KBM-7 (cell line): ENCODE measurements around the gene ERVV-1.
"Not testable (repeated sequence)": the region's sequence is repeated elsewhere in the genome, so short reads cannot be mapped to it uniquely, and the experiment has no call there.

Experiments
- DNase-seq: peaks from one replicate; pipeline ENCODE4 v3.0.0-alpha.2; 2015
- in situ Hi-C: fragments of 300-500 bp; cut with MboI; formaldehyde crosslinking; loops from 2 replicates; pipeline ENCODE4 v1.14.3; 2020; ENCODE audit warnings: low sequenced_read_pairs, low pct_unique_long_range_greater_than_20kb, mixed read lengths

ERVV-1 gene

GRCh38 chr19:53013621-53014020, at the start of gene ERVV-1:
ERVV-1 (plus strand) TSS chr19:53013921; CDS start chr19:53014091, 170 bp downstream.
- in situ Hi-C loops = no loop called here
- DNase-seq = no peak

DNA sequence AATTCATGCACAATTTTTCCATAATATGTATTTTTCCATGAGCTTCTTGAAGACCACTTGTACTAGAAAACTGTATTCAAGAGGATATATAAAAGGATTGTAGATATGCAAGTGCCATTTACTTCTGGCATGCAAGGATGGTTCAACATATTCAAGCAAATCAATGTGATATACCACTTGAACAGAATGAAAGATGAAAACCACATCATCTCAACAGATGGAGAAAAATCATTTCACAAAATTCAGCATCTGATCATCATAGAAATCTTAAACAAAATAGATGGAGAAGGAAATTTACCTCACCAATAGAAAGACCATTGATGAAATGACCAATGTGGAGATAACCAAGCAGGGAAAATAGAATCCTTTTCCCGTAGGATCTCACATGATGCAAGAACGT, 45.9 kb upstream of the ERVV-1 start:
- in situ Hi-C loops = no loop called here
- no peak for DNase-seq

- in situ Hi-C loops = no loop called here
- DNase-seq = no peak
Observed at GRCh38 chr19:52981329-52981728, 32.4 kb upstream of the ERVV-1 start.

GRCh38 chr19:52983167-52983566, 30.6 kb upstream of the ERVV-1 start:
- in situ Hi-C loops, DNase-seq: not testable (repeated sequence)

GRCh38 chr19:52987221-52987620, 26.5 kb upstream of the ERVV-1 start:
- no peak for DNase-seq
- in situ Hi-C loops = no loop called here

DNA sequence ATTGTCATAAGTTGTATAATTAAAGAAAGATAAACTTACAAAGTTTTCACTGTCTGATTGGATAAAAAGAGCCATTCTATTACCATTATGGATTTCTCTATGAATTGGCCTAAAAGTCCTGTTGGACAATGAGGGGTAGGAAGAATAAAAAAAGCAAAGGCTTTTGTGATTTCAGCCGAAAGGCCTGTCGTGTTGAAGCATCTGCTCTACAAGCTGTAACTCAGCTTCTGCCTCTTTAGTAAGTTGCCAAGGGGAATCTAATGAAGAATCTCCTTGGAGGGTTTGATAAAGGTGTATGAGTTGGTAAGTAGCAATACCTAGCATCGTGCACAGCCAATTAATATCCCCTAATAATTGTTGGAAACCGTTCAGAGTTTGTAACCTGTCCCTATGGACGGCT, 25.2 kb upstream of the ERVV-1 start:
- in situ Hi-C loops = no loop called here
- DNase-seq = no peak

GRCh38 chr19:52990759-52991418, 22.8 kb upstream of the ERVV-1 start:
- in situ Hi-C loops = no loop called here
- peak; percentile 15 for DNase-seq

DNA sequence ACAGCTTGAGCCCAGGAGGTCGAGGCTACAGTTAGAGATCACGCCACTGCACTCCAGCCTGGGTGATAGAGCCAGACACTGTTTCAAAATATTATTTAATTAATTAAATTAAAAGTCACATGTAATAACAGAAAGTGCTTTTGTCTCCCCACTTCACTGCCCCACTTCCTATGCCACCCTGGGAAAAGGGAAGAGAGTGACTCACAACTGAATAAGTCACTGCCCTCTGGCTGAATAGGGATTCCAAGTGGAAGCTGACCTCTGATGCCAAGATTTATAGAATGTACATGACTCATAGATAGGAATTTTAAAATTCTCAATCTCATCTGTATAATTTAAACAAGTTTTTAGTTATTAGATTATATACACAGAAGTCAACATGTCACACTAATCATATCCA, 22.2 kb upstream of the ERVV-1 start:
- in situ Hi-C loops = no loop called here

GRCh38 chr19:52992109-52993004, 21.4 kb upstream of the ERVV-1 start:
- DNase-seq = no peak
- in situ Hi-C loops = no loop called here

More for the DNA sequence above, 22.2 kb upstream of the ERVV-1 start:
- DNase-seq = no peak

- in situ Hi-C loops = no loop called here
- peak; percentile 68 for DNase-seq
Observed at GRCh38 chr19:52993342-52994178, 20.2 kb upstream of the ERVV-1 start.

- in situ Hi-C loops = no loop called here
- no peak for DNase-seq
Observed at GRCh38 chr19:52995711-52996110, 18.0 kb upstream of the ERVV-1 start.

GRCh38 chr19:52997975-52998374, 15.7 kb upstream of the ERVV-1 start:
- in situ Hi-C loops = no loop called here
- DNase-seq = no peak

GRCh38 chr19:53002479-53002878, 11.2 kb upstream of the ERVV-1 start:
- DNase-seq = no peak
- in situ Hi-C loops = no loop called here

- in situ Hi-C loops = no loop called here
- no peak for DNase-seq
Observed at GRCh38 chr19:53004242-53004641, 9.5 kb upstream of the ERVV-1 start.

GRCh38 chr19:53007200-53007599, 6.5 kb upstream of the ERVV-1 start:
- no peak for DNase-seq
- in situ Hi-C loops = no loop called here

DNA sequence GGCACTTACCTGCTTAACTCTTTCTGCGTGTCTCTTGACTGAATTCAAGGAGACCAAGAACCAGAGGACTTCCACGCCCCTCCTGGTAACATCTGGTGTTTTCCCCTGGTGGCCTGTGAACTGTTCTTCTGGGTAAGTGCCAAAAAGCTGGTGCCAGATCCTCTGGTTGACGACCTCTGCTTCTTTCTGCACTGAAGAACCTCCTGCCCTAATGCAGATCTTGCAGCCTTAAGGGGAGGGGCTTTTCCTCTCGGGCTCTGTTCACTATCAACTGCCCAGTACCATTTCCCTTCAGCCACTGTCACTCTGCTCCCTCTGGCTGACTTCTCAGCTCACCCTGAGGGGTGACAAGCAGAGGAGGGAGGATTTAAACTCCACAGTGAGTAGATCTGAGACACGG, 6.1 kb upstream of the ERVV-1 start:
- in situ Hi-C loops = no loop called here
- DNase-seq = no peak

DNA sequence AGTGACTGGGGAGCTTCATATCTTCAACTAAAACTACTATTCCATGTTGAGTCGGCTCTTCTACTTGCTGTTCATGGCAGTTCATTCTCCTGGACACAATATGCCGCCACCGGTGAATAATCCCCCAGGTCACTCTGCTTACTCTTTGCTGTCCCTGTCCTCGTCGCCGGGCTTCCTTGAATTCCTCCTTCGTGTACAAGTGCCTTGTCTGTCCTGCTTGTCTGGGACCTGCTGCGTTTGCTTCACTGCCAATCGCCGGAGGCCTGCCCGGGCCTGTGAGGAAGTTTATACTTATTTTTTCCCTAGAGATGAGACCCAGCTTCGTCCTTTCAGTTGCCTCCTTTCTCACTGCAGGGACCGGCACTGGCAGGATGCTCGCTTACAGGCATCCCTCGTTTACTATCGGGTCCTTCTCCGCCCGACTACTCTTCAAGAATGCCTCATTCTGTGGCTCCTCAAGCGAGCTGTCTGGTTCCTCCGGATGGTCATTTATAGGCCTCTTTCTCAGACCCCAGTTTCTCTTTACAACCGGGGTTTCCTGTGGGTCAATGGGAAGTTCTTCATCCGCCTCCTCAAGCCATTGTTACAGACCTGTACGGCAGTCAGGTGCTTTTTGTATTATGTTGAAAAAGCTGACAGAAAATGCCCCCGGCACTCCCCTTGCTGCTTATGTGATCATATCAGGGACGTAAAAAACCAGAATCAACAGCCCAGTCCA, 5.5 kb upstream of the ERVV-1 start:
- in situ Hi-C loops = no loop called here
- no peak for DNase-seq

- DNase-seq = no peak
- in situ Hi-C loops = no loop called here
Observed at GRCh38 chr19:53010494-53010893, 3.2 kb upstream of the ERVV-1 start.

DNA sequence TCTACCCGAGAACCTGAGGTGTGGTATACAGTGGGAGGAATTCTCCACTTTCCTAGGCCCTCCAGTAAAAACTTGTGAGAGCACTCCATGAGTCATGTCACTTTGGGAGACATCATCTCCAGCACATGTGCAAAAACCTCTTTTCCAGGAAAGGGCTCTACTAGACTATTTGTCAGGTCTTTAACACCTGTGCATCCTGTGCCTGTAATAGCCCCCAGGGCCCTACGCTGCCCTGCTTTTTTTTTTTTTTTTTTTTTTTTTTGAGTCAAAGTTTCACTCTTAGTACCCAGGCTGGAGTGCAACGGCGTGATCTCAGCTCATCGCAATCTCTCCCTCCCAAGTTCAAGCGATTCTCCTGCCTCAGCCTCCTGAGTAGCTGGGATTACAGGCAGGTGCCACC, 1.7 kb upstream of the ERVV-1 start:
- no peak for DNase-seq
- in situ Hi-C loops = no loop called here
